CD8-positive, alpha-beta memory T cell (primary cell): Measurements from ENCODE around the gene BCOR. TPM values are rescaled to one million over a fixed set of nuclear protein-coding genes. Genes with fewer than 3 reads are reported as not detected.

Experiments used
- CTCF ChIA-PET: fragments of 350-600 bp; sonication (Branson Sonifier 250); formaldehyde crosslinking; loops from one replicate; lab custom pipeline; 2021; ENCODE audit warnings: antibody characterized with exemption; lab: Charles Lee
- POLR2A ChIA-PET: fragments of 350-600 bp; sonication (Branson Sonifier 250); formaldehyde crosslinking; loops from one replicate; lab custom pipeline; 2021; ENCODE audit warnings: antibody characterized with exemption; lab: Charles Lee
- DNase-seq, 5 donors: peaks; one replicate each; pipeline versions ENCODE4 v3.0.0 to v3.0.0-alpha.2; 2020 to 2022; ENCODE audit warnings: mixed read lengths in 1 of 5
- H3K27ac ChIP-seq: one replicate; pipeline ENCODE4 v1.7.0; 2013; ENCODE audit warnings: low read depth, mild to moderate bottlenecking, low read length, moderate library complexity
- H3K27me3 ChIP-seq: 2 replicates; pipeline ENCODE4 v1.7.0; 2013; ENCODE audit warnings: low read length, mild to moderate bottlenecking; ENCODE audit not compliant: insufficient read depth, poor library complexity, severe bottlenecking
- H3K36me3 ChIP-seq: 2 replicates; pipeline ENCODE4 v1.7.0; 2013; ENCODE audit warnings: mild to moderate bottlenecking, low read length, moderate library complexity; ENCODE audit not compliant: insufficient read depth
- H3K4me1 ChIP-seq: 2 replicates; pipeline ENCODE4 v1.7.0; 2013; ENCODE audit warnings: mild to moderate bottlenecking, low read length, moderate library complexity; ENCODE audit not compliant: insufficient read depth
- H3K4me3 ChIP-seq: 2 replicates; pipeline ENCODE4 v1.7.0; 2013; ENCODE audit warnings: mild to moderate bottlenecking, low read length
- H3K9me3 ChIP-seq: 2 replicates; pipeline ENCODE4 v1.7.0; 2013; ENCODE audit warnings: mild to moderate bottlenecking, low read length
- H3K27ac Mint-ChIP-seq, 8 donors: one replicate each; pipeline ENCODE4 v1.8.0; 2020 to 2021; ENCODE audit warnings: mixed read lengths in 8 of 8, mild to moderate bottlenecking in 6 of 8, inconsistent platforms in 3 of 8, moderate library complexity in 3 of 8
- H3K27me3 Mint-ChIP-seq, 2 donors: one replicate each; pipeline ENCODE4 v1.8.0; 2020 to 2021; ENCODE audit warnings: mixed read lengths in 2 of 2, mild to moderate bottlenecking in 1 of 2, moderate library complexity in 1 of 2
- H3K36me3 Mint-ChIP-seq, 3 donors: one replicate each; pipeline ENCODE4 v1.8.0; 2020 to 2021; ENCODE audit warnings: mixed read lengths in 3 of 3, inconsistent platforms in 1 of 3, mild to moderate bottlenecking in 1 of 3
- H3K4me1 Mint-ChIP-seq, 3 donors: one replicate each; pipeline ENCODE4 v1.8.0; 2020 to 2021; ENCODE audit warnings: mixed read lengths in 3 of 3, inconsistent platforms in 1 of 3, mild to moderate bottlenecking in 1 of 3
- H3K4me3 Mint-ChIP-seq, 7 donors: one replicate each; pipeline ENCODE4 v1.8.0; 2020 to 2021; ENCODE audit warnings: mixed read lengths in 7 of 7, mild to moderate bottlenecking in 6 of 7, moderate library complexity in 4 of 7, inconsistent platforms in 2 of 7
- H3K9me3 Mint-ChIP-seq, 5 donors: one replicate each; pipeline ENCODE4 v1.8.0; 2020 to 2022; ENCODE audit warnings: mixed read lengths in 5 of 5, mild to moderate bottlenecking in 3 of 5, moderate library complexity in 2 of 5, inconsistent platforms in 1 of 5
- polyA plus RNA-seq: library from polyadenylated mRNA; unstranded; fragments of 300-500 nt; fragmentation: Illumina TruSeq; gene quantifications from one replicate; pipeline ENCODE4 v1.2.3, GENCODE V29; 2021
- total RNA-seq, 2 experiments: library from RNA; stranded (reverse); gene quantifications; one replicate each; pipeline ENCODE4 v1.2.3, GENCODE V29; 2021

BCOR gene
- total and polyA plus RNA-seq, 3 experiments from 2014 or later, result 7.2 to 67.7 (median 62.6) TPM

DNA sequence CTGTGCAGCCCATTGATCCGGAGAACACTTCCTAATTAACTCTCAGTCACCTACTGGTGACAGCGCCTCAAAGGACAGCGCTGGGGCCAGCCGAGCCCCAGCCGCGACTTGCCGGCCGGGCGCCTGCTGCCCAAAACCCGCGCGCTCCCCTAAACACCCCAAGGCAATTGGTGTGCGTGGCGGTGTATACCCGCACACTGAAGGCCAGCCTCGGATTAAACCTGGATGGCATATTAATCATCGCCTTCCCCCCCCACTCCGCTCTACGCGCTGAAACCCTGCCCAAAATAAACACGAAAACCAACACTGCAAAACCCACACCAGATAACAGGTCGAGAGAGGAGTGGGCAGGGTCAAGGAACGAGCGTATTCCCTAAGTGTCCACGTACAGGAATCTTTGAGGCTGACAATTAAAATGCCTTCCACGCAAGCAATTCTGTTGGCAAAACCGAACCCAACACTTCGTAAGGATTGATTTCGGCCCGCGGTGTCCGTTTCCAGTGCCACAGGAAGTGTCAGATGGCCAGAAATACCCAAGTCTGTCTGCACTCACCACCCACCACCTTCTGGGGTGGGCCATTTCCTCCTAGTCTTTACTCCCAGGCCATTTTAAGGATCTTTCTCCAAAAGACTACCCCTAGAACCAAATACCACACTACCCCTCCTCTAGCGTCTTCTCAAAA lies 2.7 kb downstream of the BCOR start:
- peak overlapping the region; percentile 72 to 97 (median 90) for H3K27ac Mint-ChIP-seq
- Histone ChIP-seq H3K27me3 (no peaks in the 10 kb centered on the region), H3K27ac (peak overlapping the region; percentile 65), H3K36me3 (no peaks in the 10 kb centered on the region), H3K9me3 (no peaks in the 10 kb centered on the region), H3K4me1 (peaks cover 29% of the 10 kb centered on the region), H3K4me3 (peak overlapping the region; percentile 75)
- H3K36me3 Mint-ChIP-seq, result peaks cover 0 to 11% (median 0%) of the 10 kb centered on the region in 3 donors
- H3K9me3 Mint-ChIP-seq, result peaks cover 0 to 6% (median 0%) of the 10 kb centered on the region in 5 donors
- POLR2A ChIA-PET, result interaction anchor here (1.0 to 4.4 kb wide), 2 partner anchors 75 to 81 kb away, joined by 5 to 50 read pairs; no protein-coding TSS in a partner anchor
- H3K4me1 Mint-ChIP-seq, result peaks cover 32 to 42% (median 38%) of the 10 kb centered on the region in 3 donors
- peak overlapping the region; percentile 84 to 95 (median 92) for H3K4me3 Mint-ChIP-seq
- CTCF ChIA-PET, result interaction anchor here (1.3 to 2.3 kb wide), 2 partner anchors 11 to 75 kb away, joined by 3 to 6 read pairs; no protein-coding TSS in a partner anchor
- no peak for DNase-seq
- peaks cover 0 to 37% of the 10 kb centered on the region in 2 donors for H3K27me3 Mint-ChIP-seq

DNA sequence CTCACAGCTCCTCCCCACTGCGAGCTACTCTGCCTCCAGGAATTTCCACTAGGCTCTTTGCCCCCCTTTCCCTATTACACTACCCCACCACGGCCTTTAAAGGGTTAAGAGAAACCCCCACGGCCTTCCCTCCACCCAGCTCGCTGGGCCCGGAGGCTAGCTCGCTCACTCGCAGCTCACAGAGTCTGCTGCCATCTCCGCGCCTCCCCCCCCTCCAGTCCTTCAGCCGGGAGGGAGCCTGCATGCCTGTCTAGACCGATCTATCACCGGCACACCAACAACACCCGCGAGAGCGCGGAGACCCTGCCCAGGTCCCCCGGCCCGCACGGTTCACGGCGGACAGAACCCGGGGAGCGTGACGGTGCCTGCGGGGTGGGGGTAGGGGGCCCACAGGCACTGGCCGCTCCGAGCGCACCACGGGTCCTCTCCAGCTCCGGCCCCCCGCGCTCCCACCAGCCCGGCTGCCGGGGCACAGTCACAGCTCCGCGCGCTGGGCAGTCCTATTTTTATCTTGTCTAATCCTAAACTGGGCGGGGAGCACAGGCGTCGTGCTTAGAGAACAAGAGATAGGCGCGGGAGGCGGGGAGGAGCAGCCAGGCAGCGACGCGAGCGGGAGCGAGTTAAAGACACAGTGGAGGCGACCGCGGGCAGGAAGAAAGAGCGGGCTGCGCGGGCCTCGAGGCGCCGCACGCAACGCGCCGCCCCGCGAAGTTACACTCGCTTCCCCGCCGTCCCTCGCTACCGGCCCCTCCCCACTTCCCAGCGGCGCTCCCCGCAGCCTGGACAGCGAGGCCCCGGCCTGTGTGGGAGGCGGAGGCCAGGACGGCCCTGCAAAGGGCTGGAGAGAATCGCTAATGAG lies 3.5 kb downstream of the BCOR start:
- H3K4me3 Mint-ChIP-seq, result peak overlapping the region; percentile 84 to 95 (median 92)
- DNase-seq, result peak in 1 of 5 donors; percentile 11
- H3K9me3 ChIP-seq, result no peaks in the 10 kb centered on the region
- H3K36me3 ChIP-seq, result no peaks in the 10 kb centered on the region
- peak overlapping the region; percentile 75 for H3K4me3 ChIP-seq
- H3K4me1 Mint-ChIP-seq, result peaks cover 31 to 40% (median 36%) of the 10 kb centered on the region in 3 donors
- H3K9me3 Mint-ChIP-seq, result peaks cover 0 to 6% (median 0%) of the 10 kb centered on the region in 5 donors
- no peaks in the 10 kb centered on the region for H3K27me3 ChIP-seq
- peaks cover 30% of the 10 kb centered on the region for H3K4me1 ChIP-seq
- peaks cover 0 to 41% of the 10 kb centered on the region in 2 donors for H3K27me3 Mint-ChIP-seq
- H3K27ac Mint-ChIP-seq, result peak overlapping the region in 5 of 8 donors; percentile 6 to 92 (median 84)
- ChIA-PET POLR2A (interaction anchor here (0.5 to 0.9 kb wide), 2 partner anchors 20 to 83 kb away, joined by 4 to 6 read pairs; no protein-coding TSS in a partner anchor), CTCF (interaction anchor here (1.3 kb wide), 1 partner anchor 76 kb away, joined by 3 read pairs; no protein-coding TSS in a partner anchor)
- peaks cover 0 to 11% (median 0%) of the 10 kb centered on the region in 3 donors for H3K36me3 Mint-ChIP-seq
- peak overlapping the region; percentile 65 for H3K27ac ChIP-seq

DNA sequence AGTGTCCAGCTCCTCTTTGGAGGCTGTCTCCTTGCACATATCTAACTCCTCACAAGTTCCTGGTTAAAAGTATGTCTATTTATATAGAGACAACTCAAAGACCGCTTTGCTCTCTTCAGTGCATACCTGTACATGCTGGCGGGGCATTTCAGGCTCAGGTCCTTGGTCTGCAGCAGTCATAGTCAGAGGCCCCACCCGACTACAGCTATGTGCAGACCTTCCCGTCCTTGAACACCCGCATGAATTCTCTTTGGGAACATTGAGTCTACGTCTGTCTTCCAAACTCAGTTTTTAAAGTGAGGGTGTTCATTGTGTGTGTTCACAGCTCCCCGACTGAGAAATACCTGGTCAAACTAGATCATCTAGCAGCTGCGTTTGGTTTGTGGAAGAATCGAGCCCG lies 4.2 kb downstream of the BCOR start:
- Mint-ChIP-seq H3K36me3 (peaks cover 0 to 11% (median 0%) of the 10 kb centered on the region in 3 donors), H3K9me3 (peaks cover 0 to 6% (median 0%) of the 10 kb centered on the region in 5 donors), H3K4me3 (peak overlapping the region; percentile 79 to 95 (median 91)), H3K4me1 (peaks cover 37 to 47% (median 42%) of the 10 kb centered on the region in 3 donors), H3K27me3 (peaks cover 0 to 42% of the 10 kb centered on the region in 2 donors), H3K27ac (peak overlapping the region in 4 of 8 donors; percentile 45 to 90 (median 66))
- H3K9me3 ChIP-seq, result no peaks in the 10 kb centered on the region
- H3K27ac ChIP-seq, result peak overlapping the region; percentile 16
- H3K27me3 ChIP-seq, result no peaks in the 10 kb centered on the region
- CTCF ChIA-PET, result no interaction called here
- H3K4me3 ChIP-seq, result peak overlapping the region; percentile 37
- no peaks in the 10 kb centered on the region for H3K36me3 ChIP-seq
- POLR2A ChIA-PET, result interaction anchor here (0.9 kb wide), 1 partner anchor 83 kb away, joined by 4 read pairs; no protein-coding TSS in a partner anchor
- peaks cover 36% of the 10 kb centered on the region for H3K4me1 ChIP-seq
- DNase-seq, result no peak

GRCh38 chrX:40092808-40093435 lies 4.8 kb downstream of the BCOR start:
- peaks cover 43% of the 10 kb centered on the region for H3K4me1 ChIP-seq
- no peak overlapping the region for H3K27ac ChIP-seq
- CTCF ChIA-PET, result no interaction called here
- no peaks in the 10 kb centered on the region for H3K9me3 ChIP-seq
- peak overlapping the region in 1 of 8 donors; percentile 65 for H3K27ac Mint-ChIP-seq
- peaks cover 42 to 53% (median 48%) of the 10 kb centered on the region in 3 donors for H3K4me1 Mint-ChIP-seq
- peaks cover 0 to 6% (median 0%) of the 10 kb centered on the region in 5 donors for H3K9me3 Mint-ChIP-seq
- no peak for DNase-seq
- peak overlapping the region; percentile 1 to 95 (median 41) for H3K4me3 Mint-ChIP-seq
- no peaks in the 10 kb centered on the region for H3K27me3 ChIP-seq
- POLR2A ChIA-PET, result interaction anchor here (0.9 kb wide), 1 partner anchor 84 kb away, joined by 4 read pairs; no protein-coding TSS in a partner anchor
- H3K27me3 Mint-ChIP-seq, result peaks cover 0 to 43% of the 10 kb centered on the region in 2 donors
- H3K36me3 ChIP-seq, result no peaks in the 10 kb centered on the region
- no peak overlapping the region for H3K4me3 ChIP-seq
- peaks cover 0 to 11% (median 0%) of the 10 kb centered on the region in 3 donors for H3K36me3 Mint-ChIP-seq

DNA sequence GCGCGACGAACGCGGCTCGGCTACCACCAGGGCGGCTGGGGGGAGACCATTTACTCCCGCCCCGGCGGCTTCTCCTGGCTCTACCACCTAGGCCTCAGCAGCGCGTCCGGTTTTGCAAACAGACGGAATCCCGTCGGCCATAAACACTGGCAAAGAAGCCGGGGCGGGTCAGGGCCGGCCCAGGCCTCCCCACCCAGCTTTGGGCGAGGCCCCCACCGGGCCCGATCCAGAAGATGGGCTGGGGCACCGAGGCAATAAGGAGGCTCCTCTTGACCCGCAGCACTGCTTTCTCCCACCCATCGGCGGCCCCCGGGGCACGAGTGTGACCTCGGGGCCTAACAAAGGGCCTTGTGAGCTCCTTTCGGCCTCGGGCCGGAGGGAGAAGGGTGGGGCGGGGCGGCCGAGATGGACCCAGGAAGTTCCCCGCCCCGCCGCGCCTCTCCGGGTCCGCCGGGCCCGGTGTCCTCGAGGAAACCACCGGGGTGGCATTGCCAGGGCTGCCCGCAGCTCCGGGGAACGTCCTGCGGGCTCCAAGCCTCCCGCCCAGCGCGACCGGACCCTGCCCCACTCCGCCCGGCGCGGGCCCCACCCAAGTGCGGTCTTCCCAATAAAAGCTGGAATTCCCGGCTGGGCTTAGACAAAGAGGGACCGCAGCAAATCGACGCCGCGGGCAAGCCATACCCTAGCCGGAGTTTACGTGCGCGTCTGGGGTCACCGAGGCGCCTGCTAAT lies 5.9 kb downstream of the BCOR start:
- no peak for DNase-seq
- peaks cover 48 to 64% (median 59%) of the 10 kb centered on the region in 3 donors for H3K4me1 Mint-ChIP-seq
- H3K27ac Mint-ChIP-seq, result peak overlapping the region in 1 of 8 donors; percentile 46
- Histone ChIP-seq H3K27me3 (no peaks in the 10 kb centered on the region), H3K36me3 (no peaks in the 10 kb centered on the region), H3K4me3 (no peak overlapping the region), H3K27ac (no peak overlapping the region), H3K4me1 (peaks cover 48% of the 10 kb centered on the region), H3K9me3 (no peaks in the 10 kb centered on the region)
- CTCF ChIA-PET, result interaction anchor here (1.6 kb wide), 1 partner anchor 55 kb away, joined by 4 read pairs; no protein-coding TSS in a partner anchor
- POLR2A ChIA-PET, result no interaction called here
- H3K4me3 Mint-ChIP-seq, result peak overlapping the region in 4 of 7 donors; percentile 15 to 65 (median 42)
- H3K36me3 Mint-ChIP-seq, result peaks cover 0 to 11% (median 0%) of the 10 kb centered on the region in 3 donors
- H3K27me3 Mint-ChIP-seq, result peaks cover 0 to 44% of the 10 kb centered on the region in 2 donors
- peaks cover 0 to 6% (median 0%) of the 10 kb centered on the region in 5 donors for H3K9me3 Mint-ChIP-seq

- Mint-ChIP-seq H3K4me1 (peaks cover 53 to 73% (median 68%) of the 10 kb centered on the region in 3 donors), H3K27ac (peak overlapping the region in 2 of 8 donors; percentile 17 to 54), H3K4me3 (peak overlapping the region; percentile 15 to 72 (median 57)), H3K27me3 (peaks cover 0 to 49% of the 10 kb centered on the region in 2 donors), H3K9me3 (peaks cover 0 to 4% (median 0%) of the 10 kb centered on the region in 5 donors), H3K36me3 (peaks cover 0 to 9% (median 0%) of the 10 kb centered on the region in 3 donors)
- H3K4me1 ChIP-seq, result peaks cover 48% of the 10 kb centered on the region
- no peaks in the 10 kb centered on the region for H3K27me3 ChIP-seq
- no peak for DNase-seq
- CTCF ChIA-PET, result interaction anchor here (1.6 kb wide), 1 partner anchor 56 kb away, joined by 4 read pairs; no protein-coding TSS in a partner anchor
- H3K4me3 ChIP-seq, result no peak overlapping the region
- H3K36me3 ChIP-seq, result no peaks in the 10 kb centered on the region
- POLR2A ChIA-PET, result no interaction called here
- H3K27ac ChIP-seq, result no peak overlapping the region
- H3K9me3 ChIP-seq, result no peaks in the 10 kb centered on the region
Observed at GRCh38 chrX:40090961-40091360, 6.8 kb downstream of the BCOR start.
